Prostate gland (tissue), 2 donors: ENCODE results near the gene CARD9. TPM values are rescaled to one million over a fixed set of nuclear protein-coding genes. Genes with fewer than 3 reads are reported as not detected.

Experiments
- DNase-seq: peaks from one replicate; pipeline ENCODE4 v3.0.0-alpha.2; 2019; ENCODE audit warnings: low spot score
- H3K27ac ChIP-seq, 2 donors: fragments of 200-600 bp; sonication (generic); 2 replicates each; pipeline ENCODE4 v1.5.1; 2017 to 2019
- H3K27me3 ChIP-seq: fragments of 200-600 bp; sonication (generic); replicated peaks from 2 replicates; pipeline ENCODE4 v1.5.1; 2019; ENCODE audit not compliant: insufficient read depth
- H3K36me3 ChIP-seq, 2 donors: fragments of 200-600 bp; sonication (generic); 1 replicate in 1 of 2; 2 replicates in 1 of 2; pipeline versions ENCODE4 v1.5.1 to v1.8.1; 2017 to 2019
- H3K4me1 ChIP-seq: fragments of 200-600 bp; sonication (generic); replicated peaks from 2 replicates; pipeline ENCODE4 v1.5.1; 2019
- H3K4me3 ChIP-seq, 2 donors: fragments of 200-600 bp; sonication (generic); 2 replicates each; pipeline ENCODE4 v1.5.1; 2017 to 2019
- H3K9me3 ChIP-seq: fragments of 200-600 bp; sonication (generic); 2 replicates; pipeline ENCODE4 v1.5.1; 2017
- POLR2A ChIP-seq: fragments of 450-650 bp; IDR thresholded peaks from one replicate; pipeline ENCODE4 v1.6.1; 2016; ENCODE audit warnings: antibody characterized with exemption, mild to moderate bottlenecking
- POLR2AphosphoS5 ChIP-seq: sonication (generic); formaldehyde crosslinking; IDR thresholded peaks from one replicate; pipeline ENCODE4 v1.6.1; 2017; ENCODE audit warnings: antibody characterized with exemption
- WGBS: methylation state at CpG from one replicate; pipeline ENCODE4 v1.1.5; 2018; 5-methylcytosine and 5-hydroxymethylcytosine counted together
- intact Hi-C: fragments of 100-400 bp; cut with DNase I; formaldehyde crosslinking; loops from one replicate; pipeline ENCODE4 v1.14.2; 2022
- total RNA-seq, 2 donors: library from RNA; depleted of rRNA; stranded (reverse); fragments of >200 nt; gene quantifications; one replicate each; pipeline ENCODE4 v1.1.0, GENCODE V29; 2016
- TF ChIP-seq, protein P1 (sequence below), 4 experiments: fragments of 200-600 bp in 2 of 4; fragments of 450-650 bp in 2 of 4; sonication (generic) in 2 of 4; IDR thresholded peaks; 1 replicate in 3 of 4; 2 replicates in 1 of 4; pipeline ENCODE4 v1.5.1; 2016 to 2019; ENCODE audit warnings: antibody characterized with exemption in 4 of 4, mild to moderate bottlenecking in 2 of 4, moderate library complexity in 2 of 4

CARD9 gene
- total RNA-seq, 2 donors from 2014 or later = 1.5 to 3.4 TPM

GRCh38 chr9:136328011-136328621 lies 45.4 kb downstream of the CARD9 start:
- H3K36me3 ChIP-seq = no peaks in the 10 kb centered on the region
- peaks cover 14% of the 10 kb centered on the region for H3K4me1 ChIP-seq
- peak overlapping the region; percentile 51 to 60 for H3K4me3 ChIP-seq
- H3K9me3 ChIP-seq = no peaks in the 10 kb centered on the region
- H3K27me3 ChIP-seq = no peaks in the 10 kb centered on the region
- TF ChIP-seq, protein P1, sequence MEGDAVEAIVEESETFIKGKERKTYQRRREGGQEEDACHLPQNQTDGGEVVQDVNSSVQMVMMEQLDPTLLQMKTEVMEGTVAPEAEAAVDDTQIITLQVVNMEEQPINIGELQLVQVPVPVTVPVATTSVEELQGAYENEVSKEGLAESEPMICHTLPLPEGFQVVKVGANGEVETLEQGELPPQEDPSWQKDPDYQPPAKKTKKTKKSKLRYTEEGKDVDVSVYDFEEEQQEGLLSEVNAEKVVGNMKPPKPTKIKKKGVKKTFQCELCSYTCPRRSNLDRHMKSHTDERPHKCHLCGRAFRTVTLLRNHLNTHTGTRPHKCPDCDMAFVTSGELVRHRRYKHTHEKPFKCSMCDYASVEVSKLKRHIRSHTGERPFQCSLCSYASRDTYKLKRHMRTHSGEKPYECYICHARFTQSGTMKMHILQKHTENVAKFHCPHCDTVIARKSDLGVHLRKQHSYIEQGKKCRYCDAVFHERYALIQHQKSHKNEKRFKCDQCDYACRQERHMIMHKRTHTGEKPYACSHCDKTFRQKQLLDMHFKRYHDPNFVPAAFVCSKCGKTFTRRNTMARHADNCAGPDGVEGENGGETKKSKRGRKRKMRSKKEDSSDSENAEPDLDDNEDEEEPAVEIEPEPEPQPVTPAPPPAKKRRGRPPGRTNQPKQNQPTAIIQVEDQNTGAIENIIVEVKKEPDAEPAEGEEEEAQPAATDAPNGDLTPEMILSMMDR (IDR thresholded peaks at IDR 0.05) = no peak
- TF ChIP-seq POLR2AphosphoS5 = no peak
- no peak for TF ChIP-seq POLR2A
- intact Hi-C loops = no loop called here
- WGBS = 16% methylated on average over 13 of the region's 13 CpGs
- no peak for DNase-seq
- peak overlapping the region; percentile 66 to 78 for H3K27ac ChIP-seq

DNA sequence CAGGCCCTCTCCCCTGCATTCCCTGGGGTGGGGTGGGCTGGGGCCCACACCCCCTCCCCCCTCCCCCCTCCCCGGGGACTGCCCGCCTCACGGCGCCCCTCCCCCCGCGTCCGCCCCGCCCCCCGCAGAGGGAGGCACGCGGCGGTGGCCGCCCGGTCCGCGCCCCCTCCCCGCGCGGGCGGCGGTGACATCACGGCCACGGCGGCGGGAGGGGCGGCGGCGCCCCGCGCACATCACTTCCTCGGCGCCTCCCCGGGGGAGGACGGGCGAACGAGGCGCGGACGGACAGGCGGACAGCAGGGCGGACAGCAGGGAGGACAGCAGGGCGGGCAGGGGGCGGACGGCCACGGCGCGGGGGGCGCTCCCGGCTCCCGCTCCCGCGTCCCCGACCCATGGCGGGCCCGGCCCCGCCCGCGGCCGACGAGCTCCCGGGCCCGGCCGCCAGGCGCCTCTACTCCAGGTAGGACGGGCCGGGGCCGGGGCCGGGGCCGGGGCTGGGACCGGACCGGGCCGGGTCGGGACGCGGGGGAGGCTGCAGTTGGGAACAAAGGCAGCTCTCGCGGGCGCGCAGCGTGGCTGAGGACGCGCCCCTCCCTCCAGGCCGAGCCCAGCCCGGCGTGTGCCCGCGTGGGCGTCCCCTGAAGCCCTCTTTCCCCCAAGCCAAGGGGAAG lies 46.0 kb downstream of the CARD9 start, which contains the start of gene GPSM1:
TSS of gene GPSM1 (plus strand) at position 236 of the 671 bp plus-strand sequence. CDS start at position 393, 157 bp downstream.
- Histone ChIP-seq H3K36me3 (no peaks in the 10 kb centered on the region), H3K27me3 (no peaks in the 10 kb centered on the region), H3K9me3 (no peaks in the 10 kb centered on the region), H3K4me3 (peak within 1 kb of the TSS; percentile 51 to 60), H3K4me1 (peaks cover 14% of the 10 kb centered on the region), H3K27ac (peak within 1 kb of the TSS; percentile 75 to 78)
- no peak for DNase-seq
- intact Hi-C loops = no loop called here
- TF ChIP-seq POLR2AphosphoS5 (no peak), POLR2A (peak; percentile 53)
- TF ChIP-seq, protein P1 (IDR thresholded peaks at IDR 0.05) = peak in 1 of 4 experiments; percentile 22
- WGBS = 0% methylated on average over 24 of the region's 88 CpGs

- no peak for DNase-seq
- WGBS = 43% methylated on average over 17 of the region's 17 CpGs
- peak overlapping the region; percentile 51 to 60 for H3K4me3 ChIP-seq
- H3K36me3 ChIP-seq = no peaks in the 10 kb centered on the region
- no peaks in the 10 kb centered on the region for H3K27me3 ChIP-seq
- TF ChIP-seq POLR2AphosphoS5 (no peak), POLR2A (no peak)
- TF ChIP-seq, protein P1 (IDR thresholded peaks at IDR 0.05) = no peak
- no peaks in the 10 kb centered on the region for H3K9me3 ChIP-seq
- H3K4me1 ChIP-seq = peaks cover 14% of the 10 kb centered on the region
- intact Hi-C loops = no loop called here
- peak overlapping the region; percentile 75 to 78 for H3K27ac ChIP-seq
These were observed 46.6 kb downstream of the CARD9 start for GRCh38 chr9:136326761-136327303.

DNA sequence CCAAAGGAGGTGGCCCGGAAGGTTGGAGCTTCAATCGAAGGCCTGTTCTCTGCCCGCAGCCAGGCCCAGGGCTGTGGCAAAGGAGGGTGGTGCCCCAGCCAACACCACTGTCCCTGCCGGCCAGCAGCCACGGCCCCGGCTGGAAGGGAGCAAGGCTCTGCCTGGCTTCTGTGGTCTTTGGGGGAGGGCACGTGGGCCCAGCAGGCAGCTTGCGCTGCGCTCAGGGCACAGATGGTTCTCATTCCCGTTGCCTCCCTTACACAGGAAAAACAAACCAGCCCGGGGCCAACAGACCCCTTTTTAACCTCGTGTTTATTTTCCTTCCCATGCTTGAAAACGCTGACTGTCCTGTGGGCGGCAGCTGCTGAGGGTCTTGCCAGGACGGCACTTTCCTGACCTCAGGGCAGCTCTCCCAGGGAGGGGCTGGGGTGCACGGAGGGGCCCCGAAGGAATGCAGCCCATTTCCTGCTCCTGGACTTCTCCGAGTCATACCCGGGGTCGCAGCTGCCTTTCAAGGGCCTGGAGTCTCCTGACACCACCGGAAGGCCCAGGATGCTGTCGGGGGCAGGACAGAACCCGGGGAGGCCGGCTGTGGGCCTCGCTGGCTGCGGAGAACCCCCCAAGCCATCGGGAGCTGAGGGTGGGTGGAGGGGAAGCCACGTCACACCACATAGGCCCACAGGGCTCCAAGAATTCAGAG lies 47.3 kb downstream of the CARD9 start:
- WGBS = 50% methylated on average over 28 of the region's 28 CpGs
- H3K4me1 ChIP-seq = peaks cover 14% of the 10 kb centered on the region
- H3K4me3 ChIP-seq = no peak overlapping the region
- H3K9me3 ChIP-seq = no peaks in the 10 kb centered on the region
- TF ChIP-seq, protein P1 (IDR thresholded peaks at IDR 0.05) = no peak
- peak; percentile 7 for TF ChIP-seq POLR2AphosphoS5
- no peaks in the 10 kb centered on the region for H3K27me3 ChIP-seq
- intact Hi-C loops = no loop called here
- H3K36me3 ChIP-seq = no peaks in the 10 kb centered on the region
- DNase-seq = no peak
- peak overlapping the region; percentile 75 to 78 for H3K27ac ChIP-seq
